ENCODE results near the gene THSD4.

THSD4 gene

GRCh38 chr15:71784719-71785118 is 669.4 kb downstream of the THSD4 start:
- no peak for DNase-seq (ENCODE audit: low read depth)

GRCh38 chr15:71785996-71786395 is 670.7 kb downstream of the THSD4 start:
- no peak for DNase-seq (ENCODE audit: low read depth)

- DNase-seq (ENCODE audit: low read depth) = no peak
These were observed 671.4 kb downstream of the THSD4 start for GRCh38 chr15:71786673-71787072.

GRCh38 chr15:71788646-71789579 is 673.6 kb downstream of the THSD4 start:
- no peak for DNase-seq (ENCODE audit: low read depth)

DNA sequence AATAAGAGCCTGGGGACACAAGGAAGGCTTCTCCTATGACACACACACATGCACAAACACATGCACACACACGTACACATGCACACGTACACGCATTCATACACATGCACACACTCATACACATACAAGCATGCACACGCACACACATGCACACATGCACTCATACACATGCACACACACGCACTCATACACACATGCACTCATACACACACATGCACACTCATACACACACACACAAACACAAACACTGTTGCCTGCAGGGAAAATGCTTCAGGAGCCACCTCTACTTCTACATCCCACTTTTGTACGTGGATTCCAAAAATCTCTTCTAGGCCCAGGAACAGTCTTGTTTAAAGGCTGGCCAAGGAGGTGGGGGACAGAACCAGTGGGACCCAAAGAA is 674.3 kb downstream of the THSD4 start:
- no peak for DNase-seq (ENCODE audit: low read depth)

- DNase-seq (ENCODE audit: low read depth) = no peak
These were observed 674.8 kb downstream of the THSD4 start for GRCh38 chr15:71790081-71790480.

DNA sequence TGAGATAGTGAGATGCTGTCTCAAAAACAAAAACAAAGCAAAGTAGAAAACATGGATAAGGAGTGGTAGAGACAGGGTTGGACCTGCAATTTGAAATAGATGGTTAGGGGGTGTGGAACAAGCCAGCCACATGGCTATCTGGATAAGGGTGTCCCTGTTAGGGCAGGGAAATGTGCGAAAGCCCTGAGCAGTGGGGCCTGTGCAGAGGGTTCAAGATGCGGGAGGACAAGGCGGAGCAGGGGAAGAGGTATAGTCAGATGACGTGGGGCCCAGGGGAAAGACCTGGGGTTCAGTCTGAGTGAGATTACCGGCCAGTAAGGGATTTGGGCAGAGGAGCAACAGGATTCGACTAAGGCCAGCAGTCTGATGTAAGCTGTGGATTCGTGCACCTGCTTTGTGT is 676.7 kb downstream of the THSD4 start:
- no peak for DNase-seq (ENCODE audit: low read depth)

DNA sequence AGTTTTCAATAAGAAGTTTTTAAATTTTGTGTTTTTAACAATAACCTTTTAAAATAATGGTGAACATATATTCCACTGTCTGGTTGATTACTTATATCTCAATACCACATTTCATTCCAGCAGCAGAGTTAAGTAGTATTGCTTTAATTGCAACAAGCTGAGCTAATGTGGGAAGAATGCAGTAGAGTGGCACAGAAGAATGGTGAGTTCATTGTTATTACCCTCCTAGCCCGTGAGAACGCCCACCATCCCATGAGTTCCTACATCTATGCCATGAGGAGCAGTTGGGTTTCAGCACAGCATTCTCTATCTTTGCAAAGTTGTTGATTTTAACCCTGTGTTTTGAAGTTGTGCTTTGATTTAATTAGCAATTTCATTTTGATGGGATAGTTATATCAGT is 677.2 kb downstream of the THSD4 start:
- DNase-seq (ENCODE audit: low read depth) = no peak

DNA sequence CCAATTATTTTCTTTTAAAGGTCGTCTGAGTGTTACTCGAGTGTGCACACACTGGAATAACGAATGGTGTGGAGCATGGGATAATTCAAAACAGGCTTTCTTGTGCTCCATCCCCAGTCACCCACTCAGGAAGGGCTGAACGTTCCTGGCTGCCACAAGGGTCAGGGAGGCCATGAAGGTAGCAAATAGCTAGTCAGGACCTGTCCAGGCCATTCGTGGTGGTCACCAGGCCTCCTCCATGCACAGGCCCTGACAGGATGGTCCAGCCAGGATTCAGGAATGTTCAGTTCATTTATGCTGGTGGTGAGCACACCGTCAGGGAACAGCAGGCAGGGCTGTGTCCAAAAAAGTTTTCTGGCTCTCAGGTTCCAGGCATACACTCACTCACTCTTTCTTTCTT is 683.4 kb downstream of the THSD4 start:
- DNase-seq (ENCODE audit: low read depth) = no peak

GRCh38 chr15:71800190-71800589 is 684.9 kb downstream of the THSD4 start:
- no peak for DNase-seq (ENCODE audit: low read depth)

- no peak for DNase-seq (ENCODE audit: low read depth)
These were observed 685.8 kb downstream of the THSD4 start for GRCh38 chr15:71800835-71801745.

DNA sequence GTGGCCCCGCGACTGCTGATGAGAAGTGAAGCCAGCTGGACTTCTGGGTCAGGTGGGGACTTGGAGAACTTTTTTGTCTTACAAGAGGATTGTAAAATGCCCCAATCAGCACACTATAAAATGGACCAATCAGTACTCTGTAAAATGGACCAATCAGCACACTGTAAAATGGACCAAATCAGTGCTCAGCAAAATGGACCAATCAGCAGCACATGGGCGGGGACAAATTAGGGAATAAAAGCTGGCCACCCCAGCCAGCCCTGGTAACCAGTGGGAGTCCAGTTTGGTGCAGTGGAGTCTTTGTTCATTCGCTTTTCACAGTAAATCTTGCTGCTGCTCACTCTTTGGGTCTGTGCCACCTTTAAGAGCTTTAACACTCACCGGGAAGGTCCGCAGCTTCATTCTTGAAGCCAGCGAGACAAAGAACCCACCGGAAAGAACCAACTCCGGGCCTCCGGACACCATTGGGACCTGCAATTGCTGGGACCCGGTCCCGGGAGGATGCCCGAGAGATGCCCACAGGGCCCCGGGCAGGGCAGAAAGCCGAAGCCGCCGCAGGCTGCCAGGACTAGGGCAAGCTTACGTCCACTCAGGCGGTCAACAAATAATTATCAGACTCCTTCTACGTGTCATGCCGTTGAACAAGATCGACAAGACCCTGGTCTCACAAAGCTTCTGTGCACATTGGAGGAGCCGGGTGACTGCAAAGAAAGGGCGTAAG is 686.8 kb downstream of the THSD4 start:
- no peak for DNase-seq (ENCODE audit: low read depth)

GRCh38 chr15:71802770-71803169 is 687.5 kb downstream of the THSD4 start:
- no peak for DNase-seq (ENCODE audit: low read depth)

DNA sequence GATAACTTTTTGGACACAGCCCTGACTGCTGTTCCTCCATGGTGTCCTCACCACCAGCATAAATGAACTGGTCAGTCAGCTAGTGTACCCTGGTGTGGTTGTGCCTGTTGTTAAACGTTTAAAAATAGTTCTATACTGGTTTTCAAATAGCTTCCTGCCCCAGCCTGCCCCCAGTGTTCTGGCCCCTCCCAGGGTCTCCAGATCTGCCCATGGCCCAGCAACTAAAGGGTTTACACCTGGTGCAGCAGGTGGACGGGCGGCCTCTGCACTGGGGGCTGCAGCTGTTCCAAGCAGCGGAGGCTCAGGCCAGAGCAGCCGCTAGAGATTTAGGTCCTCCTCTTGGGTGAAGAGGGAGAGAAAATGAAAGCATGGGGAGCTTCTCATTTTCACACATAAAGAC is 689.0 kb downstream of the THSD4 start:
- no peak for DNase-seq (ENCODE audit: low read depth)

DNA sequence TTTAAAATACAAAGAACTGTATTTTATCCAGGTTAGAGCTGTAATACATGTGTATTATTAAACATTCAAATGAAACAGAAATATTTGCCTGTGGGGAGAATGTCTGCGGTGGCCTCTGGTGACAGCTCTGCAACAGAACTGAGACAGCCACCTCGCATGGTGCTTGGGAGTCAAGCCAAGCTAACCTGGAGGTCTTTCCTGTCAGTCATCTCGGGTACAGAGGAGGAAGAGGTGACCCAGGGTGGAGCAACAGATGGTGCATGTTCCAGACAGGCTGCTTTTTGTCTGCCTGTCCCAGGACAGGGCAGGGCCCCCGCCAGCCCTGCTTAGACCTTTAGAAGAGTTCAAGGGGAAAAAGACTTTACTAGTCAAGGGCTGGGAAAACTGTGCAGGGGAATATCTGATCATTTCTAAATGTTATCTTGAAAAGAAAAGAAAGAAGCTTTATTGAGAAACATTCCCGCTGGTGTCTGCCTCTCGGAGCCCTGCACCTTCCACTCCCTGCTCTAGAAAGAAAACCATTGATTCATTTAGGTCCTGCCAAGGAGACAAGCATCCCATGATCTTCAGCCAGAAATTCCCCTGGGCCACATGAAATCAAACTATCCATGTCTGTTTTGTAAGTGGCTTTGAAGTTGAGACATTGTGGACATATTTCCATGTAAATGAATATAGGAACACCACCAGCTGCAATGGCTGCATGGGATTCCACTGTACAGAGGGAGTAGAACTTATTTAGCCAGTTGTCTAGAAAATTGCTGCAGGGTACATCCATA is 689.6 kb downstream of the THSD4 start:
- DNase-seq (ENCODE audit: low read depth) = no peak

DNA sequence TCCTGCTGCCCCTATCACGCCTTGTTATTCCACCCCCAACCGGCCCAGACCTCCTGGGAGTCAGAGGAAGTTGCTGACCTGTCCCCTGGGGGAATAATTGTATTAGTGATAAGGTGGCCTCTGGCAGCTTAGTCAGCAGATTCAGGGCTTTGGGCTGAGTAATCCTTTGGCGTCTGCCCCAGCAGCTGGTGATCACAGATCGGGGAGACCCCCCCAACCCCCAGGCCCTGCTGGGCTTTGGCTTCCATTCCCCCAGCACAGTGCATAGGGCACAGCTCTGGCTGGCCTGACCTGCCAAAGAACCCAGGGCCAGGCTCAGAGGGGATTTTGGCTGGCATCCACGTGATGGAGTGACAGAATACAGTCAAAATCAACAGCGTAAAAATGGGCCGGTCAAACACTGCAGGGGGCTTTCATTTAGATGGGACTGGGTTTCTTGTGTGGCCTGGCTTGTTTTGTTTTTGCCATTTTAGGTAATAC is 691.2 kb downstream of the THSD4 start:
- no peak for DNase-seq (ENCODE audit: low read depth)

GRCh38 chr15:71807125-71807629 is 691.9 kb downstream of the THSD4 start:
- DNase-seq (ENCODE audit: low read depth) = no peak

GRCh38 chr15:71807691-71808091 is 692.4 kb downstream of the THSD4 start:
- DNase-seq (ENCODE audit: low read depth) = no peak

- DNase-seq (ENCODE audit: low read depth) = no peak
These were observed 693.2 kb downstream of the THSD4 start for GRCh38 chr15:71808311-71809020.

DNA sequence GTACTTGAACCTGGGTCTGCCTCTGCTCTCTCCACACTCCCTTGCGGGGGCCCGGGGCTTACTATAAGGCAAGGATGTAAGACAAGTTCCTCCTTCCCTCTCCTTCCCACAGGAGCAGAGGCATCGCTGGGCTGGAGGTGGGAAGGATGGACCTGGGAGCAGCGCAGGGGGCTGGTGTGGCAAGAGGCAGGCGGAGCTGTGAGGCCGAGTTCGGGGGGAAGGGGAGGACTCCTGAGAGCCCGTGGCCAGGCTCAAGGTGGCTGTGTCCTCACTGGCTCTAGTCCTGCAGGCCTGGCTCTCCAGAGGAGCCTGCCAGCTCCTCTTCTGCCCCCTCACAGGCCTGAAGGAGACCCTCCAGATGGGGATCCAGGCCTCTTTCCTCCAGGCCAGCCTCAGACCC is 694.1 kb downstream of the THSD4 start:
- no peak for DNase-seq (ENCODE audit: low read depth)
